HL-60 (cell line): ENCODE measurements around the gene PRRT2.

Source experiments
- DNase-seq, 2 experiments: peaks; one replicate each; pipeline ENCODE4 v3.0.0-alpha.2; 2010 to 2020; ENCODE audit warnings: low read depth in 1 of 2, low spot score in 1 of 2
- H3K27ac ChIP-seq: fragments of 250-450 bp; sonication (Bioruptor Pico); replicated peaks from 2 replicates; pipeline ENCODE4 v1.5.1; 2020; ENCODE audit warnings: mild to moderate bottlenecking, moderate library complexity
- H3K27me3 ChIP-seq: fragments of 250-450 bp; sonication (Bioruptor Pico); 2 replicates; pipeline ENCODE4 v1.5.1; 2021; ENCODE audit warnings: mild to moderate bottlenecking, moderate library complexity; ENCODE audit not compliant: insufficient read depth, poor library complexity, severe bottlenecking
- H3K4me3 ChIP-seq: replicated peaks from 2 replicates; pipeline ENCODE4 v1.5.1; 2011; ENCODE audit warnings: mild to moderate bottlenecking, control low read depth, low read length; ENCODE audit not compliant: insufficient read depth
- GABPA ChIP-seq: IDR thresholded peaks from 2 replicates; pipeline ENCODE4 v1.6.1; 2012; ENCODE audit warnings: low read depth
- POLR2AphosphoS5 ChIP-seq: IDR thresholded peaks from 2 replicates; pipeline ENCODE4 v1.6.1; 2012; ENCODE audit warnings: low read depth
- SPI1 ChIP-seq: IDR thresholded peaks from 2 replicates; pipeline ENCODE4 v1.6.1; 2012; ENCODE audit warnings: low read depth, mild to moderate bottlenecking, borderline replicate concordance
- TF ChIP-seq, protein P1 (sequence below): IDR thresholded peaks from 2 replicates; pipeline ENCODE4 v1.6.1; 2012; ENCODE audit warnings: low read depth; ENCODE audit not compliant: insufficient replicate concordance
- TF ChIP-seq, protein P2 (sequence below): IDR thresholded peaks from one replicate; pipeline ENCODE4 v1.5.1; 2011; ENCODE audit warnings: low read length, control low read depth, inconsistent platforms; ENCODE audit not compliant: insufficient read depth

The PRRT2 gene

DNA sequence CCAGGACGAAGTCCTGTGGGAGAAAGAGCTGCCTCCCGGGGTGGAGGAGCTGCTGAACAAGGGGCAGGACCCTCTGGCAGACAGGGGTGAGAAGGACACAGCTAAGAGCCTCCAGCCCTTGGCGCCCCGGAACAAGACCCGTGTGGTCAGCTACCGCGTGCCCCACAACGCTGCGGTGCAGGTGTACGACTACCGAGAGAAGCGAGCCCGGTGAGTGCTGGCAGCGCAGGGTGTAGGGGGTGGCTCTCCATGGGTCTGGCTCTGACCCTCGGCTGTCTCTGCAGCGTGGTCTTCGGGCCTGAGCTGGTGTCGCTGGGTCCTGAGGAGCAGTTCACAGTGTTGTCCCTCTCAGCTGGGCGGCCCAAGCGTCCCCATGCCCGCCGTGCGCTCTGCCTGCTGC lies 29.6 kb downstream of the PRRT2 start:
- no peak for TF ChIP-seq SPI1
- TF ChIP-seq GABPA, result no peak
- TF ChIP-seq, protein P1, sequence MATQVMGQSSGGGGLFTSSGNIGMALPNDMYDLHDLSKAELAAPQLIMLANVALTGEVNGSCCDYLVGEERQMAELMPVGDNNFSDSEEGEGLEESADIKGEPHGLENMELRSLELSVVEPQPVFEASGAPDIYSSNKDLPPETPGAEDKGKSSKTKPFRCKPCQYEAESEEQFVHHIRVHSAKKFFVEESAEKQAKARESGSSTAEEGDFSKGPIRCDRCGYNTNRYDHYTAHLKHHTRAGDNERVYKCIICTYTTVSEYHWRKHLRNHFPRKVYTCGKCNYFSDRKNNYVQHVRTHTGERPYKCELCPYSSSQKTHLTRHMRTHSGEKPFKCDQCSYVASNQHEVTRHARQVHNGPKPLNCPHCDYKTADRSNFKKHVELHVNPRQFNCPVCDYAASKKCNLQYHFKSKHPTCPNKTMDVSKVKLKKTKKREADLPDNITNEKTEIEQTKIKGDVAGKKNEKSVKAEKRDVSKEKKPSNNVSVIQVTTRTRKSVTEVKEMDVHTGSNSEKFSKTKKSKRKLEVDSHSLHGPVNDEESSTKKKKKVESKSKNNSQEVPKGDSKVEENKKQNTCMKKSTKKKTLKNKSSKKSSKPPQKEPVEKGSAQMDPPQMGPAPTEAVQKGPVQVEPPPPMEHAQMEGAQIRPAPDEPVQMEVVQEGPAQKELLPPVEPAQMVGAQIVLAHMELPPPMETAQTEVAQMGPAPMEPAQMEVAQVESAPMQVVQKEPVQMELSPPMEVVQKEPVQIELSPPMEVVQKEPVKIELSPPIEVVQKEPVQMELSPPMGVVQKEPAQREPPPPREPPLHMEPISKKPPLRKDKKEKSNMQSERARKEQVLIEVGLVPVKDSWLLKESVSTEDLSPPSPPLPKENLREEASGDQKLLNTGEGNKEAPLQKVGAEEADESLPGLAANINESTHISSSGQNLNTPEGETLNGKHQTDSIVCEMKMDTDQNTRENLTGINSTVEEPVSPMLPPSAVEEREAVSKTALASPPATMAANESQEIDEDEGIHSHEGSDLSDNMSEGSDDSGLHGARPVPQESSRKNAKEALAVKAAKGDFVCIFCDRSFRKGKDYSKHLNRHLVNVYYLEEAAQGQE, result no peak
- no peak for TF ChIP-seq POLR2AphosphoS5
- TF ChIP-seq, protein P2, sequence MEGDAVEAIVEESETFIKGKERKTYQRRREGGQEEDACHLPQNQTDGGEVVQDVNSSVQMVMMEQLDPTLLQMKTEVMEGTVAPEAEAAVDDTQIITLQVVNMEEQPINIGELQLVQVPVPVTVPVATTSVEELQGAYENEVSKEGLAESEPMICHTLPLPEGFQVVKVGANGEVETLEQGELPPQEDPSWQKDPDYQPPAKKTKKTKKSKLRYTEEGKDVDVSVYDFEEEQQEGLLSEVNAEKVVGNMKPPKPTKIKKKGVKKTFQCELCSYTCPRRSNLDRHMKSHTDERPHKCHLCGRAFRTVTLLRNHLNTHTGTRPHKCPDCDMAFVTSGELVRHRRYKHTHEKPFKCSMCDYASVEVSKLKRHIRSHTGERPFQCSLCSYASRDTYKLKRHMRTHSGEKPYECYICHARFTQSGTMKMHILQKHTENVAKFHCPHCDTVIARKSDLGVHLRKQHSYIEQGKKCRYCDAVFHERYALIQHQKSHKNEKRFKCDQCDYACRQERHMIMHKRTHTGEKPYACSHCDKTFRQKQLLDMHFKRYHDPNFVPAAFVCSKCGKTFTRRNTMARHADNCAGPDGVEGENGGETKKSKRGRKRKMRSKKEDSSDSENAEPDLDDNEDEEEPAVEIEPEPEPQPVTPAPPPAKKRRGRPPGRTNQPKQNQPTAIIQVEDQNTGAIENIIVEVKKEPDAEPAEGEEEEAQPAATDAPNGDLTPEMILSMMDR, result no peak
- Histone ChIP-seq H3K27me3 (no peaks in the 10 kb centered on the region), H3K27ac (no peak overlapping the region), H3K4me3 (no peak overlapping the region)
- no peak for DNase-seq

DNA sequence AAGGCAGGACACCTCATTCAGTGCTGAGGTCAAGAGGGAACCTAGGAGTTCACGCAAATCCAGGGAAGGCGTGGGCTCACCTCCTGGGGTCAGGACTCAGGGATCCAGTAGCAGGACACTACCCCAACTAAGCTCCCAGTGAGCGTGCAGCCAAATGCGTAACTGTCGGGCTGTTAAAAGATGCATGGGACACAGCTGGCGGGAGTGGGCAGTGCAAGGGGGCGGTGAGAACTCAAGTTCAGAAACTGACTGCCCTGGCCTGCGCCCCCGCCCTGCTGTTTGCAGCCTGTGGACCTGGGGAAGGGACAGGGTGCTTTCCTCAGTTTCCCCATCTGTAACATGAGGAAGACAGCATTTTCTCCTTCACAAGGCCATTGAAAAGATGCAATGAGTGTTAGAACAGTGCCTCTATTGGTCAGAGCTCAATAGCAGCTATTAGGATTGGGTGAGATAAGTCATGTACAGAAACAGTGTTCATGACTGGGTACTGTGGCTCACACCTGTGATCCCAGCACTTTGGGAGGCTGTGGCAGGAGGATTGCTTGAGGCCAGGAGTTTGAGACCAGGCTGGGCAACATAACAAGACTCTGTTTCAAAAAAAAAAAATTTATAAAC lies 30.8 kb downstream of the PRRT2 start:
- Histone ChIP-seq H3K4me3 (no peak overlapping the region), H3K27me3 (no peaks in the 10 kb centered on the region), H3K27ac (no peak overlapping the region)
- TF ChIP-seq, protein P1, result no peak
- TF ChIP-seq SPI1 (no peak), GABPA (no peak), POLR2AphosphoS5 (no peak)
- TF ChIP-seq, protein P2, result no peak
- DNase-seq, result no peak

DNA sequence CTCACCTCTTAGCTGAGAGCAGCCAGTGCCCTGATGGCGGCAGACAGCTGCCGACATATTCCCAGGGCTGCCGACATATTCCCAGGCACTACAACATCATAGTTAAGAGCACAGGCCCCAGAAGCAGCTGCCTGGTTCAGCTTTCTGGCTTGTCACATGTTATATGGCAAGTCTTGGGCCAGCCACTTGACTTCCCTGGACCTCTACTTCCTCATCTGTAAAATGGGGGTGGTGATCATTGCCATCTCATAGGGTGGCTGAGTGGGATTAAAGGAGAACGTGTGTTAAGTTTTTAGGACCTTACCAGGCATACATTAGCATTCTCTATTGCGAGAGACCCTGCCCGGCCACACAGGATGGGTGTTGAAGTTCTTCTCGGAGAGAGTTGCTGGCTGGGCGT lies 31.9 kb downstream of the PRRT2 start:
- Histone ChIP-seq H3K4me3 (no peak overlapping the region), H3K27ac (no peak overlapping the region), H3K27me3 (no peaks in the 10 kb centered on the region)
- DNase-seq, result no peak
- no peak for TF ChIP-seq GABPA

DNA sequence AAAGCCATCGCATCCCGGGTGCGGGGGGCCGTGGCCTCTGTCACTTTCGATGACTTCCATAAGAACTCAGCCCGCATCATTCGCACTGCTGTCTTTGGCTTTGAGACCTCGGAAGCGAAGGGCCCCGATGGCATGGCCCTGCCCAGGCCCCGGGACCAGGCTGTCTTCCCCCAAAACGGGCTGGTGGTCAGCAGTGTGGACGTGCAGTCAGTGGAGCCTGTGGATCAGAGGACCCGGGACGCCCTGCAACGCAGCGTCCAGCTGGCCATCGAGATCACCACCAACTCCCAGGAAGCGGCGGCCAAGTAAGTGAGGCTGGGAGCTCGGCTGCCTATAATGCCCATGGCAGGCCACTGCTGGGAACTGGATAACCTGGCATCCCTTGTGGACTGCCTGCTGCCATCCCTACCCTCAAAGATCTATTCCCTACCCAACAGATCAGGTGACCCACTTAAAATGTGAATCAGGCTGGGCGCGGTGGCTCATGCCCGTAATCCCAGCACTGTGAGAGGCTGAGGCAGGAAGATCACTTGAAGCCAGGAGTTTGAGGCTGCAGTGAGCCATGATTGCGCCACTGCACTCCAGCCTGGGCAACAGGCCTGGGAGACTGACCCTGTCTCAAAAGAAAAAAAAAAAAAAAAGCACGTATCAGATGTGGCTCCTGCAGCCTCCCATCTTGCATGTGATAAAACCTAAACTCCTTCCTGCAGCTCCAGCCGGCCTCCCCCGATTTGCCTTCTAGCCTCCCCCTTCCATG lies 32.8 kb downstream of the PRRT2 start:
- Histone ChIP-seq H3K4me3 (no peak overlapping the region), H3K27me3 (no peaks in the 10 kb centered on the region), H3K27ac (no peak overlapping the region)
- TF ChIP-seq SPI1 (no peak), GABPA (no peak), POLR2AphosphoS5 (no peak)
- TF ChIP-seq, protein P1, result no peak
- TF ChIP-seq, protein P2, result no peak
- DNase-seq, result no peak
